ENCODE data around the gene SURF1. TPM values are rescaled to one million over a fixed set of nuclear protein-coding genes. Genes with fewer than 3 reads are reported as not detected.

The SURF1 gene
- total RNA-seq, 4 donors from 2014 or later: 46.0 to 53.4 (median 49.8) TPM

- no CpG with 5 or more reads among the region's 6 CpGs for WGBS, 2 donors (ENCODE audit: low coverage in 1 of 2)
- ATAC-seq: no peak
- TF ChIP-seq, protein P1, sequence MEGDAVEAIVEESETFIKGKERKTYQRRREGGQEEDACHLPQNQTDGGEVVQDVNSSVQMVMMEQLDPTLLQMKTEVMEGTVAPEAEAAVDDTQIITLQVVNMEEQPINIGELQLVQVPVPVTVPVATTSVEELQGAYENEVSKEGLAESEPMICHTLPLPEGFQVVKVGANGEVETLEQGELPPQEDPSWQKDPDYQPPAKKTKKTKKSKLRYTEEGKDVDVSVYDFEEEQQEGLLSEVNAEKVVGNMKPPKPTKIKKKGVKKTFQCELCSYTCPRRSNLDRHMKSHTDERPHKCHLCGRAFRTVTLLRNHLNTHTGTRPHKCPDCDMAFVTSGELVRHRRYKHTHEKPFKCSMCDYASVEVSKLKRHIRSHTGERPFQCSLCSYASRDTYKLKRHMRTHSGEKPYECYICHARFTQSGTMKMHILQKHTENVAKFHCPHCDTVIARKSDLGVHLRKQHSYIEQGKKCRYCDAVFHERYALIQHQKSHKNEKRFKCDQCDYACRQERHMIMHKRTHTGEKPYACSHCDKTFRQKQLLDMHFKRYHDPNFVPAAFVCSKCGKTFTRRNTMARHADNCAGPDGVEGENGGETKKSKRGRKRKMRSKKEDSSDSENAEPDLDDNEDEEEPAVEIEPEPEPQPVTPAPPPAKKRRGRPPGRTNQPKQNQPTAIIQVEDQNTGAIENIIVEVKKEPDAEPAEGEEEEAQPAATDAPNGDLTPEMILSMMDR (IDR thresholded peaks at IDR 0.05): no peak
- TF ChIP-seq POLR2A (IDR thresholded peaks at IDR 0.05): no peak
- TF ChIP-seq EP300 (IDR thresholded peaks at IDR 0.05): no peak
- no peak for TF ChIP-seq POLR2AphosphoS5 (IDR thresholded peaks at IDR 0.05)
- H3K36me3 ChIP-seq: peaks cover 0 to 73% of the 10 kb centered on the region in 2 donors
- peak overlapping the region in 1 of 4 donors; percentile 93 for H3K27ac ChIP-seq
- no peaks in the 10 kb centered on the region for H3K9me3 ChIP-seq
- H3K4me3 ChIP-seq: no peak overlapping the region
- H3K4me1 ChIP-seq: peaks cover 0 to 41% (median 19%) of the 10 kb centered on the region in 3 donors
- no peaks in the 10 kb centered on the region for H3K27me3 ChIP-seq
These were observed 10.7 kb downstream of the SURF1 start for GRCh38 chr9:133345596-133345995.

DNA sequence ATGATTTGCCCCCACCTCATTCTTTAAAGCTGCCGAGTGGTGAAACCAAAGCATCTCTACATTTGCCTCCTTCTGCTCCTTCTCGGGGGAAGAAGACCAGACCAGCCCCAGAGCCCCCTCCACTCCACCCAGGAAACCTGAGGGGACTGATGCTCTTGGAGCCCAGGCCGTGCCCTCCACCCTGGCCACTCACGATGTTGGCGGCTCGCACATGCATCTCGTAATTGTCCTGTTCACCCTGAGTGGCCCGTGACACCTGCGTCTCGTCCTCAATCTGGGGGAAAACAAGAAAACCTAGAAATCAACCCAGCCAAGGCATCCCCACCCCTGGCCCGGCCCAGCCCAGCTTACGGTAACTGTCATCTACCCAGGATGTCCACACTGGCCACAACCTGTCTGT, 11.3 kb downstream of the SURF1 start:
- Histone ChIP-seq H3K9me3 (no peaks in the 10 kb centered on the region), H3K27me3 (no peaks in the 10 kb centered on the region), H3K4me1 (peaks cover 0 to 35% (median 19%) of the 10 kb centered on the region in 3 donors), H3K27ac (no peak overlapping the region), H3K36me3 (peaks cover 0 to 73% of the 10 kb centered on the region in 2 donors), H3K4me3 (no peak overlapping the region)
- ATAC-seq: no peak
- WGBS, 2 donors (ENCODE audit: low coverage in 1 of 2): 100% methylated on average over 1 of the region's 12 CpGs; no CpG with 5 or more reads in 1 of the 2 donors
- TF ChIP-seq EP300 (IDR thresholded peaks at IDR 0.05) (no peak), POLR2A (IDR thresholded peaks at IDR 0.05) (no peak)

- peaks cover 0 to 73% of the 10 kb centered on the region in 2 donors for H3K36me3 ChIP-seq
- H3K4me1 ChIP-seq: peaks cover 0 to 26% (median 14%) of the 10 kb centered on the region in 3 donors
- WGBS, 2 donors (ENCODE audit: low coverage in 1 of 2): no CpG with 5 or more reads among the region's 19 CpGs
- TF ChIP-seq EP300 (IDR thresholded peaks at IDR 0.05) (no peak), POLR2A (IDR thresholded peaks at IDR 0.05) (no peak), POLR2AphosphoS5 (IDR thresholded peaks at IDR 0.05) (no peak)
- TF ChIP-seq, protein P1 (IDR thresholded peaks at IDR 0.05): no peak
- ATAC-seq: no peak
- H3K9me3 ChIP-seq: no peaks in the 10 kb centered on the region
- H3K27me3 ChIP-seq: no peaks in the 10 kb centered on the region
- H3K4me3 ChIP-seq: no peak overlapping the region
- no peak overlapping the region for H3K27ac ChIP-seq
These were observed 12.2 kb downstream of the SURF1 start for GRCh38 chr9:133344071-133344470.

DNA sequence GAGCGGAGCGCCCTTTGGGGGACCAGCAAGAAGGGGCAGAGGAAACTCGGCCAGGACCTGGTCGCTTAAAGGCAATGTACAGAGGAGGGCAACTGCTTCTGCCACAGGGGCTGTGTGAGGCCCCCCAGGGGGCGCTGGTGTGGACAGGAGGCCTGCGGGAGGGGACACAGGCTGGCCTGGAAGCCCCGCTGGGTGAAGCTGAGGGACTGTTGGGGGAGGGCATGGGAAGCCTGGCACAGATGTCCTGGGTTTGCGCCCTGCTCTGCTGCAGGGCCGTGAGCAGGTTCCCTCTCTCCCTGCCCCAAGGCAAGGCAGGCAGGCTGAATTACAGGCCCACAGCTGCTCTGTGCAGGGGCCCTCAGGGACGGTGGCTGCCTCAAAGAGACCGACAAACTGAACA, 13.7 kb downstream of the SURF1 start:
- H3K27me3 ChIP-seq: no peaks in the 10 kb centered on the region
- WGBS, 2 donors (ENCODE audit: low coverage in 1 of 2): 66% methylated on average over 3 of the region's 11 CpGs; no CpG with 5 or more reads in 1 of the 2 donors
- ATAC-seq: no peak
- H3K36me3 ChIP-seq: peaks cover 0 to 82% of the 10 kb centered on the region in 2 donors
- H3K4me1 ChIP-seq: peaks cover 0 to 20% (median 10%) of the 10 kb centered on the region in 3 donors
- H3K4me3 ChIP-seq: no peak overlapping the region
- H3K9me3 ChIP-seq: no peaks in the 10 kb centered on the region
- H3K27ac ChIP-seq: peak overlapping the region in 1 of 4 donors; percentile 37
- TF ChIP-seq POLR2AphosphoS5 (IDR thresholded peaks at IDR 0.05) (no peak), EP300 (IDR thresholded peaks at IDR 0.05) (no peak), POLR2A (IDR thresholded peaks at IDR 0.05) (no peak)
- TF ChIP-seq, protein P1 (IDR thresholded peaks at IDR 0.05): no peak

DNA sequence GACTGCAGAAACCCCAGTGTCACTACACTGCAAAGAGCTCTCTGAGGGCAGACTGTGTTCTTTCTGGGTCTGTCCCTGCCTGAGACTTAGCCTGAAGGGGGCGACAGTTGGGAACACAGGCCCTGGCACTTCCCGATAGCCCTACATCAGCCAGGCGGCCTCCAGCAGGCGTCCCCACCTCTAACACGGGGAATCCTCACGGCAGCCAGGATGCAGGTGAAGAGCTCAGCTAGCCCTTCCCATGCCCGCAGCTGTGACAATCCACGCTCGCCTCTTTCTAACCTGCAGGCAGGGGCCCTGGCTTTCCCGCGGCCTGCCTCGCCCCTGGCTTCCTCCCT, 14.2 kb downstream of the SURF1 start:
- Histone ChIP-seq H3K9me3 (no peaks in the 10 kb centered on the region), H3K4me1 (peaks cover 0 to 16% (median 10%) of the 10 kb centered on the region in 3 donors), H3K27ac (peak overlapping the region in 2 of 4 donors; percentile 4 to 37), H3K27me3 (no peaks in the 10 kb centered on the region), H3K4me3 (no peak overlapping the region), H3K36me3 (peaks cover 0 to 82% of the 10 kb centered on the region in 2 donors)
- no peak for ATAC-seq
- TF ChIP-seq, protein P1 (IDR thresholded peaks at IDR 0.05): no peak
- no peak for TF ChIP-seq POLR2A (IDR thresholded peaks at IDR 0.05)
- no peak for TF ChIP-seq EP300 (IDR thresholded peaks at IDR 0.05)
- no peak for TF ChIP-seq POLR2AphosphoS5 (IDR thresholded peaks at IDR 0.05)
- no CpG with 5 or more reads among the region's 12 CpGs for WGBS, 2 donors (ENCODE audit: low coverage in 1 of 2)

Measured in gastroesophageal sphincter (tissue), 4 donors.